OCI-LY1 (cell line): Measurements from ENCODE around the gene TERB1.

ENCODE experiments used
- EZH2 ChIP-seq: fragments of 200-600 bp; sonication (generic), shearing (Covaris generic); IDR thresholded peaks from 2 replicates; pipeline ENCODE4 v1.8.0; 2017; ENCODE audit warnings: borderline replicate concordance, mixed run types, mild to moderate bottlenecking, antibody characterized with exemption, low read length, moderate library complexity, mixed read lengths
- TF ChIP-seq, protein P1 (sequence below): fragments of 200-600 bp; sonication (generic), shearing (Covaris generic); IDR thresholded peaks from 2 replicates; pipeline ENCODE4 v1.5.1; 2017; ENCODE audit warnings: mild to moderate bottlenecking, antibody characterized with exemption, low read length, moderate library complexity, mixed read lengths

- TF ChIP-seq, protein P1, sequence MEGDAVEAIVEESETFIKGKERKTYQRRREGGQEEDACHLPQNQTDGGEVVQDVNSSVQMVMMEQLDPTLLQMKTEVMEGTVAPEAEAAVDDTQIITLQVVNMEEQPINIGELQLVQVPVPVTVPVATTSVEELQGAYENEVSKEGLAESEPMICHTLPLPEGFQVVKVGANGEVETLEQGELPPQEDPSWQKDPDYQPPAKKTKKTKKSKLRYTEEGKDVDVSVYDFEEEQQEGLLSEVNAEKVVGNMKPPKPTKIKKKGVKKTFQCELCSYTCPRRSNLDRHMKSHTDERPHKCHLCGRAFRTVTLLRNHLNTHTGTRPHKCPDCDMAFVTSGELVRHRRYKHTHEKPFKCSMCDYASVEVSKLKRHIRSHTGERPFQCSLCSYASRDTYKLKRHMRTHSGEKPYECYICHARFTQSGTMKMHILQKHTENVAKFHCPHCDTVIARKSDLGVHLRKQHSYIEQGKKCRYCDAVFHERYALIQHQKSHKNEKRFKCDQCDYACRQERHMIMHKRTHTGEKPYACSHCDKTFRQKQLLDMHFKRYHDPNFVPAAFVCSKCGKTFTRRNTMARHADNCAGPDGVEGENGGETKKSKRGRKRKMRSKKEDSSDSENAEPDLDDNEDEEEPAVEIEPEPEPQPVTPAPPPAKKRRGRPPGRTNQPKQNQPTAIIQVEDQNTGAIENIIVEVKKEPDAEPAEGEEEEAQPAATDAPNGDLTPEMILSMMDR = no peak
- TF ChIP-seq EZH2 = no peak
Measured at GRCh38 chr16:66711581-66711980, 89.8 kb downstream of the TERB1 start.
